Peyer's patch (tissue), 4 donors: ENCODE measurements around the gene GRAPL.
"Not testable (repeated sequence)": the region's sequence is repeated elsewhere in the genome, so short reads cannot be mapped to it uniquely, and the experiment has no call there.

ENCODE experiments used
- POLR2A ChIP-seq, 2 donors: fragments of 450-650 bp; IDR thresholded peaks; one replicate each; pipeline ENCODE4 v1.5.1; 2017; ENCODE audit warnings: antibody characterized with exemption in 2 of 2, mild to moderate bottlenecking in 2 of 2, moderate library complexity in 2 of 2
- TF ChIP-seq, protein P1 (sequence below), 6 experiments: fragments of 450-650 bp in 4 of 6; fragments of 200-600 bp in 2 of 6; sonication (generic) in 1 of 6; IDR thresholded peaks; one replicate each; pipeline ENCODE4 v1.5.1; 2017 to 2019; ENCODE audit warnings: antibody characterized with exemption in 6 of 6, mild to moderate bottlenecking in 3 of 6, moderate library complexity in 1 of 6

DNA sequence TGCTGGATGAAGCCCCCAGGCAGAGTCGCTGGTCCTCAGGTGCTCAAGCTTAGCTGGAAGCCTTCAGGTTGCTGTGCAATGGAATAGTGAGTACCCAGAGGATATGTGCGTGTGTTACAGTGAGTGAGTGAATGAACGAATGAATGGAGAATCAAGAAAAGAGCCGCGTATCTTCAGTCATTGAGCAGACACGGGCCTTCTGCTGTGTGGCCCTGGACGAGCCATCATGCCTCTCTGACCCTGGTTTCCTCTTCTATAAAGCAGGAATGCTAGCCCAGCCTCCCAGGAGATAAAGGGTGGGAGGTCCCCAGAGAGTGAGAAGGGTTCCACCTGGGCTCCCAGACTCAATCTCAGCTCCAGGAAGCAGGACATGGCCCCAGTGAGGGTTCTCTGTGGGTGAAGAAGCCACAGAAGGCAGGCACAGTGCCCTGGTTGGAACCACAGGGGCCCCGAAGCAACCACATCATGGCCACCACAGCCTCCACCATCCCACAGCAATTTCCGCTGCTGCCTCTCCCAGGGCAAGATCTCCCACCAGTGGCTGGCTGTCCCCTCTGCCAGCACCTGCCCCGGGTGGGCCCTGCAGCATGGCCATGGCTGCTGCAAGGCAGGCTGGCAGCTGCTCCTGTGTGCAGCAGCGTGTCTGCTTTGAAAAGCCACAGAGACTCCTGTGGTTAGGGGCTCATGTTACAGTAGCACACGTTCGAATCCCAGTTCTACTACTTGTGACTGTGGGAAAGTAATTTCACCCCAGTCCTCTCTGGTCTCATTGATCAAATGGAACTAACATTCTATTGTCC is 34.1 kb downstream of the GRAPL start:
- TF ChIP-seq POLR2A (IDR thresholded peaks at IDR 0.05): not testable (repeated sequence)
- TF ChIP-seq, protein P1, sequence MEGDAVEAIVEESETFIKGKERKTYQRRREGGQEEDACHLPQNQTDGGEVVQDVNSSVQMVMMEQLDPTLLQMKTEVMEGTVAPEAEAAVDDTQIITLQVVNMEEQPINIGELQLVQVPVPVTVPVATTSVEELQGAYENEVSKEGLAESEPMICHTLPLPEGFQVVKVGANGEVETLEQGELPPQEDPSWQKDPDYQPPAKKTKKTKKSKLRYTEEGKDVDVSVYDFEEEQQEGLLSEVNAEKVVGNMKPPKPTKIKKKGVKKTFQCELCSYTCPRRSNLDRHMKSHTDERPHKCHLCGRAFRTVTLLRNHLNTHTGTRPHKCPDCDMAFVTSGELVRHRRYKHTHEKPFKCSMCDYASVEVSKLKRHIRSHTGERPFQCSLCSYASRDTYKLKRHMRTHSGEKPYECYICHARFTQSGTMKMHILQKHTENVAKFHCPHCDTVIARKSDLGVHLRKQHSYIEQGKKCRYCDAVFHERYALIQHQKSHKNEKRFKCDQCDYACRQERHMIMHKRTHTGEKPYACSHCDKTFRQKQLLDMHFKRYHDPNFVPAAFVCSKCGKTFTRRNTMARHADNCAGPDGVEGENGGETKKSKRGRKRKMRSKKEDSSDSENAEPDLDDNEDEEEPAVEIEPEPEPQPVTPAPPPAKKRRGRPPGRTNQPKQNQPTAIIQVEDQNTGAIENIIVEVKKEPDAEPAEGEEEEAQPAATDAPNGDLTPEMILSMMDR (IDR thresholded peaks at IDR 0.05): not testable (repeated sequence)
